IMR-90 (cell line): Measurements from ENCODE around the gene PAPSS1. TPM values are rescaled to one million over a fixed set of nuclear protein-coding genes. Genes with fewer than 3 reads are reported as not detected.

Source experiments
- ATAC-seq: fragments of 200-7000 bp; cut with Tn5 transposase; 2 replicates; pipeline ENCODE4 v1.9.1; 2020; ENCODE audit warnings: low read depth, mild to moderate bottlenecking, moderate library complexity
- BruUV-seq: library from RNA; stranded (reverse); fragments of 400-500 nt; replicated peaks from 2 replicates; lab custom pipeline; 2021; lab: Mats Ljungman, UMichigan
- CTCF ChIA-PET: fragments of 300-600 bp; formaldehyde crosslinking; extraction: SDS; loops from one replicate; lab custom pipeline; 2021; ENCODE audit warnings: antibody characterized with exemption; lab: Yijun Ruan, JAX
- POLR2A ChIA-PET: fragments of 300-600 bp; sonication (Branson Sonifier 250); formaldehyde crosslinking; loops from one replicate; lab custom pipeline; 2022; ENCODE audit warnings: antibody characterized with exemption; ENCODE audit not compliant: unreplicated experiment; lab: Charles Lee
- DNase-seq: peaks from one replicate; pipeline ENCODE4 v3.0.0; 2013
- H2AFZ ChIP-seq: replicated peaks from 2 replicates; pipeline ENCODE3; 2013; ENCODE audit warnings: low read length, mild to moderate bottlenecking; ENCODE audit not compliant: poor library complexity
- H2AK5ac ChIP-seq: 2 replicates; pipeline ENCODE4 v1.6.1; 2013; ENCODE audit warnings: low read depth, low read length, inconsistent platforms
- H2AK9ac ChIP-seq: replicated peaks from 2 replicates; pipeline ENCODE3; 2013; ENCODE audit warnings: mild to moderate bottlenecking, low read depth, low read length, moderate library complexity; ENCODE audit not compliant: poor library complexity
- H2BK120ac ChIP-seq: 2 replicates; pipeline ENCODE4 v1.6.1; 2013; ENCODE audit warnings: low read depth, low read length, inconsistent platforms
- H2BK15ac ChIP-seq: 3 replicates; pipeline ENCODE4 v1.6.1; 2013; ENCODE audit warnings: low read depth, low read length, inconsistent platforms
- H2BK20ac ChIP-seq: 2 replicates; pipeline ENCODE4 v1.6.1; 2013; ENCODE audit warnings: low read depth, mild to moderate bottlenecking, inconsistent platforms, low read length, moderate library complexity
- H2BK5ac ChIP-seq: 2 replicates; pipeline ENCODE4 v1.6.1; 2013; ENCODE audit warnings: mild to moderate bottlenecking, low read depth, low read length, inconsistent platforms; ENCODE audit not compliant: poor library complexity, severe bottlenecking
- H3K14ac ChIP-seq: replicated peaks from 2 replicates; pipeline ENCODE4 v1.6.1; 2013; ENCODE audit warnings: low read depth, low read length, inconsistent platforms
- H3K18ac ChIP-seq: 2 replicates; pipeline ENCODE4 v1.6.1; 2013; ENCODE audit warnings: low read depth, low read length, control low read depth
- H3K23ac ChIP-seq: 2 replicates; pipeline ENCODE4 v1.6.1; 2013; ENCODE audit warnings: low read depth, low read length, inconsistent platforms
- H3K27ac ChIP-seq: 2 replicates; pipeline ENCODE4 v1.5.1; 2013; ENCODE audit warnings: mild to moderate bottlenecking, control low read depth, low read length; ENCODE audit not compliant: insufficient read depth
- H3K27me3 ChIP-seq: 2 replicates; pipeline ENCODE4 v1.6.1; 2013; ENCODE audit warnings: low read length; ENCODE audit not compliant: control insufficient read depth, insufficient read depth
- H3K36me3 ChIP-seq: 2 replicates; pipeline ENCODE4 v1.6.1; 2013; ENCODE audit warnings: low read length, mixed read lengths; ENCODE audit not compliant: control insufficient read depth, insufficient read depth
- H3K4ac ChIP-seq: 2 replicates; pipeline ENCODE4 v1.6.1; 2013; ENCODE audit warnings: low read depth, low read length, inconsistent platforms
- H3K4me1 ChIP-seq: 2 replicates; pipeline ENCODE4 v1.6.1; 2013; ENCODE audit warnings: low read length, mixed read lengths; ENCODE audit not compliant: control insufficient read depth, insufficient read depth
- H3K4me2 ChIP-seq: 2 replicates; pipeline ENCODE4 v1.6.1; 2013; ENCODE audit warnings: low read depth, mild to moderate bottlenecking, control low read depth, low read length, moderate library complexity
- H3K4me3 ChIP-seq: 2 replicates; pipeline ENCODE4 v1.5.1; 2013; ENCODE audit warnings: low read depth, mild to moderate bottlenecking, control low read depth, low read length, moderate library complexity; ENCODE audit not compliant: insufficient read depth
- H3K56ac ChIP-seq: 2 replicates; pipeline ENCODE4 v1.6.1; 2013; ENCODE audit warnings: low read length, inconsistent platforms; ENCODE audit not compliant: insufficient read depth; ENCODE audit errors: extremely low read depth
- H3K79me1 ChIP-seq, 2 experiments: 2 replicates each; pipeline ENCODE4 v1.6.1; 2013; ENCODE audit warnings: low read length in 2 of 2, inconsistent platforms in 1 of 2, low read depth in 1 of 2
- H3K9ac ChIP-seq: 2 replicates; pipeline ENCODE4 v1.6.1; 2013; ENCODE audit warnings: low read depth, low read length, control low read depth
- H3K9me1 ChIP-seq: 2 replicates; pipeline ENCODE4 v1.6.1; 2013; ENCODE audit warnings: low read length, inconsistent platforms; ENCODE audit not compliant: insufficient read depth
- H3K9me3 ChIP-seq: 2 replicates; pipeline ENCODE4 v1.6.1; 2013; ENCODE audit warnings: low read length; ENCODE audit not compliant: control insufficient read depth, insufficient read depth
- H4K20me1 ChIP-seq: 2 replicates; pipeline ENCODE4 v1.6.1; 2013; ENCODE audit warnings: low read length, inconsistent platforms; ENCODE audit not compliant: insufficient read depth
- H4K5ac ChIP-seq: 2 replicates; pipeline ENCODE4 v1.6.1; 2013; ENCODE audit warnings: mild to moderate bottlenecking, low read depth, low read length, control low read depth
- H4K8ac ChIP-seq, 2 experiments: 2 replicates each; pipeline ENCODE4 v1.6.1; 2013; ENCODE audit warnings: low read depth in 2 of 2, low read length in 2 of 2, control low read depth in 1 of 2, inconsistent platforms in 1 of 2
- H4K91ac ChIP-seq: 2 replicates; pipeline ENCODE4 v1.6.1; 2013; ENCODE audit warnings: low read depth, low read length, inconsistent platforms; ENCODE audit not compliant: insufficient read depth
- BHLHE40 ChIP-seq: fragments of 150-350 bp; IDR thresholded peaks from 2 replicates; pipeline ENCODE4 v1.6.1; 2016; ENCODE audit warnings: mild to moderate bottlenecking, low read depth, low read length
- CEBPB ChIP-seq: IDR thresholded peaks from 2 replicates; pipeline ENCODE4 v1.6.1; 2012; ENCODE audit warnings: low read depth, low read length, improper control_type of control experiment
- CHD1 ChIP-seq: IDR thresholded peaks from 2 replicates; pipeline ENCODE4 v1.6.1; 2012; ENCODE audit warnings: low read depth, low read length, improper control_type of control experiment
- CTCF ChIP-seq: conservative IDR thresholded peaks from 2 replicates; pipeline ENCODE4 v1.5.1; 2012; ENCODE audit warnings: mild to moderate bottlenecking, low read depth, low read length, improper control_type of control experiment
- ELK1 ChIP-seq: fragments of 150-350 bp; IDR thresholded peaks from 2 replicates; pipeline ENCODE4 v1.6.1; 2016; ENCODE audit warnings: low read depth, mild to moderate bottlenecking, low read length, moderate library complexity, borderline replicate concordance
- FOS ChIP-seq: fragments of 150-350 bp; IDR thresholded peaks from 2 replicates; pipeline ENCODE4 v1.6.1; 2016; ENCODE audit warnings: low read depth, low read length
- MAFK ChIP-seq: IDR thresholded peaks from 2 replicates; pipeline ENCODE4 v1.6.1; 2012; ENCODE audit warnings: low read depth, low read length, improper control_type of control experiment
- MAZ ChIP-seq: IDR thresholded peaks from 2 replicates; pipeline ENCODE4 v1.6.1; 2012; ENCODE audit warnings: low read depth, mild to moderate bottlenecking, low read length, improper control_type of control experiment, moderate library complexity, borderline replicate concordance
- MXI1 ChIP-seq: IDR thresholded peaks from 2 replicates; pipeline ENCODE4 v1.6.1; 2012; ENCODE audit warnings: low read depth, mild to moderate bottlenecking, low read length, moderate library complexity, borderline replicate concordance
- NFE2L2 ChIP-seq: fragments of 150-350 bp; IDR thresholded peaks from 2 replicates; pipeline ENCODE4 v1.6.1; 2016; ENCODE audit warnings: low read depth, mild to moderate bottlenecking, low read length
- POLR2A ChIP-seq: IDR thresholded peaks from 2 replicates; pipeline ENCODE4 v1.6.1; 2012; ENCODE audit warnings: mild to moderate bottlenecking, low read depth, low read length
- RAD21 ChIP-seq: IDR thresholded peaks from 2 replicates; pipeline ENCODE4 v1.6.1; 2012; ENCODE audit warnings: low read length, improper control_type of control experiment
- RCOR1 ChIP-seq: IDR thresholded peaks from 2 replicates; pipeline ENCODE4 v1.6.1; 2012; ENCODE audit warnings: mild to moderate bottlenecking, low read length, improper control_type of control experiment; ENCODE audit not compliant: insufficient replicate concordance
- RFX5 ChIP-seq: IDR thresholded peaks from 2 replicates; pipeline ENCODE4 v1.8.0; 2012; ENCODE audit warnings: low read depth, mild to moderate bottlenecking, low read length, moderate library complexity
- SMC3 ChIP-seq: fragments of 150-350 bp; IDR thresholded peaks from 2 replicates; pipeline ENCODE4 v1.6.1; 2016; ENCODE audit warnings: low read depth, mild to moderate bottlenecking, antibody characterized with exemption, low read length, moderate library complexity
- USF2 ChIP-seq: fragments of 150-350 bp; IDR thresholded peaks from 2 replicates; pipeline ENCODE4 v1.6.1; 2017; ENCODE audit warnings: mild to moderate bottlenecking, antibody characterized with exemption, low read length, low read depth
- WGBS, 2 experiments: methylation state at CpG; one replicate each; pipeline versions ENCODE4 v1.1.5 to v1.1.7; 2013; ENCODE audit warnings: missing lambda C conversion rate in 2 of 2; ENCODE audit not compliant: insufficient read length in 1 of 2; ENCODE audit errors: extremely low coverage in 2 of 2; 5-methylcytosine and 5-hydroxymethylcytosine counted together
- dilution Hi-C: fragments of 300-500 bp; cut with HindIII; formaldehyde crosslinking; loops from one replicate; pipeline ENCODE4 v1.14.3; 2018; ENCODE audit warnings: low sequenced_read_pairs; ENCODE audit not compliant: unreplicated experiment
- in situ Hi-C: fragments of 300-500 bp; cut with MboI; formaldehyde crosslinking; loops from 3 replicates; pipeline ENCODE4 v1.14.3; 2019; ENCODE audit warnings: low sequenced_read_pairs, inconsistent platforms, mixed read lengths
- intact Hi-C: fragments of 100-400 bp; cut with micrococcal nuclease; formaldehyde crosslinking; loops from 2 replicates; pipeline ENCODE4 v1.10.0; 2022
- polyA plus RNA-seq, 3 experiments: library from polyadenylated mRNA; depleted of rRNA; stranded (reverse); fragments of >200 nt; gene quantifications; 2 replicates each; pipeline ENCODE4 v1.2.3, GENCODE V29; 2012; ENCODE audit warnings: low replicate concordance in 1 of 3
- total RNA-seq: library from RNA; depleted of rRNA; stranded (reverse); fragments of >200 nt; gene quantifications from 2 replicates; pipeline ENCODE4 v1.2.3, GENCODE V29; 2012

Gene PAPSS1
- total and polyA plus RNA-seq, 2 of the 4 experiments (the other 2 are of a cell fraction) = 71.8 to 82.8 TPM

- no peak overlapping the region for H2BK15ac ChIP-seq
- H2BK5ac ChIP-seq = no peak overlapping the region
- peak overlapping the region; percentile 44; the same call in 1 of the 2 replicates for H2BK120ac ChIP-seq
- ChIA-PET CTCF (interaction anchor here (0.8 kb wide), 1 partner anchor 16 kb away, joined by 3 read pairs; no protein-coding TSS in a partner anchor), POLR2A (no interaction called here)
- H2BK20ac ChIP-seq = no peak overlapping the region
- no peak overlapping the region for H3K9ac ChIP-seq
- 0 out of 2 replicates have a peak, but pooled peaks cover 5% of the 10 kb centered on the region for H3K9me1 ChIP-seq
- BruUV-seq = no TSS peak
- intact Hi-C loops = no loop called here
- H3K4ac ChIP-seq = no peak overlapping the region
- no peak overlapping the region for H2AFZ ChIP-seq
- H3K56ac ChIP-seq = no peak overlapping the region
- no peak overlapping the region for H4K8ac ChIP-seq
- no peak overlapping the region for H4K91ac ChIP-seq
- DNase-seq (peak; percentile 54), ATAC-seq (peak; percentile 67)
- H3K14ac ChIP-seq = no peak overlapping the region
- no peak overlapping the region for H3K4me3 ChIP-seq
- H3K4me1 ChIP-seq = peaks cover 10% of the 10 kb centered on the region
- no peak overlapping the region for H3K23ac ChIP-seq
- H3K79me1 ChIP-seq = no peaks in the 10 kb centered on the region
- H3K4me2 ChIP-seq = peak overlapping the region; percentile 55; the same call in 1 of the 2 replicates
- no peak overlapping the region for H2AK5ac ChIP-seq
- TF ChIP-seq RCOR1 = no peak
- no peak for TF ChIP-seq MAZ
- TF ChIP-seq ELK1 = no peak
- TF ChIP-seq MXI1 = no peak
- no peak for TF ChIP-seq MAFK
- TF ChIP-seq CTCF = no peak
- TF ChIP-seq FOS = no peak
- no peak for TF ChIP-seq CHD1
- TF ChIP-seq CEBPB = no peak
- TF ChIP-seq NFE2L2 = no peak
- no peak for TF ChIP-seq BHLHE40
- no peak for TF ChIP-seq POLR2A
- TF ChIP-seq RAD21 = no peak
- TF ChIP-seq RFX5 = no peak
- TF ChIP-seq USF2 = no peak
- no peak for TF ChIP-seq SMC3
- H3K18ac ChIP-seq = peak overlapping the region; percentile 64; the same call in 1 of the 2 replicates
- H3K9me3 ChIP-seq = no peaks in the 10 kb centered on the region
- no peak overlapping the region for H3K27ac ChIP-seq
- H3K36me3 ChIP-seq = no peaks in the 10 kb centered on the region
- dilution Hi-C loops = no loop called here
- no peak overlapping the region for H2AK9ac ChIP-seq
- no peaks in the 10 kb centered on the region for H4K20me1 ChIP-seq
- WGBS, 2 experiments = no CpG with 5 or more reads among the region's 4 CpGs
- no peak overlapping the region; the same call in 1 of the 2 replicates for H4K5ac ChIP-seq
- H3K27me3 ChIP-seq = no peaks in the 10 kb centered on the region
- in situ Hi-C loops = no loop called here
Measured at GRCh38 chr4:107603430-107603829, 116.6 kb downstream of the PAPSS1 start.
